ENCODE data around the gene ZFP64.

DNA sequence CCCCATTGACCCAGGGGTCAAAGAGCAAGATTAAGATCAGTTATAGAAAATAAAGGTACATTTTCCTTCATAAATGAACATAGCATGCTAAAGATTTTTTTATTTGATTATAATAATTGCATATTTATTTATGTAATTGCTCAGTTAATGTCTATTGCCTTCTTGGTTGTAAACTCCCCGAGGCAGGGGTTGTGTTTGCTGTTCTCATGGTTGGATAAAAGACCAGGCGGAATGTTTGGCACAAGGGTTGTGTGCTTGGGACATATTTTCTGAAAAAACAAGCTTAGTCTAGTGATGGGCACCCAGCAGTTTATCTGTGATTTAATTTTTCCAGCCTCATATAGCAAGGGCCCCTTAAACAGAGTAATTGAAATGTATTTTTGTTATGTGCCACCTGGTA lies 47.5 kb upstream of the ZFP64 start:
- no peak for TF ChIP-seq EZH2phosphoT487 (IDR thresholded peaks at IDR 0.05)
- TF ChIP-seq, protein P1, sequence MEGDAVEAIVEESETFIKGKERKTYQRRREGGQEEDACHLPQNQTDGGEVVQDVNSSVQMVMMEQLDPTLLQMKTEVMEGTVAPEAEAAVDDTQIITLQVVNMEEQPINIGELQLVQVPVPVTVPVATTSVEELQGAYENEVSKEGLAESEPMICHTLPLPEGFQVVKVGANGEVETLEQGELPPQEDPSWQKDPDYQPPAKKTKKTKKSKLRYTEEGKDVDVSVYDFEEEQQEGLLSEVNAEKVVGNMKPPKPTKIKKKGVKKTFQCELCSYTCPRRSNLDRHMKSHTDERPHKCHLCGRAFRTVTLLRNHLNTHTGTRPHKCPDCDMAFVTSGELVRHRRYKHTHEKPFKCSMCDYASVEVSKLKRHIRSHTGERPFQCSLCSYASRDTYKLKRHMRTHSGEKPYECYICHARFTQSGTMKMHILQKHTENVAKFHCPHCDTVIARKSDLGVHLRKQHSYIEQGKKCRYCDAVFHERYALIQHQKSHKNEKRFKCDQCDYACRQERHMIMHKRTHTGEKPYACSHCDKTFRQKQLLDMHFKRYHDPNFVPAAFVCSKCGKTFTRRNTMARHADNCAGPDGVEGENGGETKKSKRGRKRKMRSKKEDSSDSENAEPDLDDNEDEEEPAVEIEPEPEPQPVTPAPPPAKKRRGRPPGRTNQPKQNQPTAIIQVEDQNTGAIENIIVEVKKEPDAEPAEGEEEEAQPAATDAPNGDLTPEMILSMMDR (IDR thresholded peaks at IDR 0.05) = no peak

Data from neural progenitor cell (in vitro differentiated cells).